GM18508 (cell line): ENCODE measurements around the gene TSEN54.
"Not testable (repeated sequence)": the region's sequence is repeated elsewhere in the genome, so short reads cannot be mapped to it uniquely, and the experiment has no call there.

Experiments
- ATAC-seq: cut with Tn5 transposase; IDR thresholded peaks from one replicate; pipeline ENCODE4 v1.9.1; 2021; ENCODE audit warnings: moderate number of reproducible peaks; ENCODE audit not compliant: insufficient read depth, unreplicated experiment

The TSEN54 gene

DNA sequence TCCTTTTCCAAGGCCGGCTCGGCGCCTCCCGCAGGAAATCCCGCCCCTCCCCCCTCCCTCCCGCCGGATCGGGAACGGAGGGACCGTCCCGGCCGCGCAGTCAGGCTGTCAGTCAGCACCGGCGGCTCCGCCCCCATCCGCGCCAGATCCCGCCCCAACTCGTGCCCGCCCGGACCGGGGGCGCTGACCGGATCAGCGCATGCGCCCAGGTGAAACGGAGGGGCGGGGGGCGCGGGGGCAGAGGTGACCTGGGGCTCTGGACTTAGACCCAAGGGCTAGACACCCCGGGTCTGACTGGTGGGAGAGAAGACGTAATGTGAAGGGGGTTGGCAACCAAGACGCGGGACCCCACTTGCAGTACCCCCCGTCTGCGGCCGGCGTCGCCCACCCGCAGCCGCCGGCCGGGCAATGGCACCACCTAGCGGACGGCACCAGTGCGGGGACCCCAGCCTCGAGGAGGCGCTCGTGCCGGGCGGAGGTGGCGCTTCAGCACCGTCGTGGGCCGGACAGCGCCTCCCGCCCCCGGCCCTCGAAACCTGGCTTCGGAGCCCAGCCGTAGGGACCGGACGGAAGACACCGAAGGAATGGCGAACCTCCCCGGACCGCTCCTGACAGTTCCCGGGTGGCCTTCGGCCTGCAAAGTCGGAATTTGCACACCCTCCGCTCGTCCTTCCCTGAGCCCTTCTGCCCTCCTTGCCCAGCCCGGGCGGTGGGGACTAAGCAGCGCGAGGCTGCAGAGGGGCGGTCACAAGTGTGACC, 653 bp upstream of the TSEN54 start, which contains the start of gene CASKIN2:
TSS of gene CASKIN2 (minus strand) at position 42 of the 759 bp plus-strand sequence. CDS start 1,733 bp downstream, outside the sequence.
- no peak for ATAC-seq

DNA sequence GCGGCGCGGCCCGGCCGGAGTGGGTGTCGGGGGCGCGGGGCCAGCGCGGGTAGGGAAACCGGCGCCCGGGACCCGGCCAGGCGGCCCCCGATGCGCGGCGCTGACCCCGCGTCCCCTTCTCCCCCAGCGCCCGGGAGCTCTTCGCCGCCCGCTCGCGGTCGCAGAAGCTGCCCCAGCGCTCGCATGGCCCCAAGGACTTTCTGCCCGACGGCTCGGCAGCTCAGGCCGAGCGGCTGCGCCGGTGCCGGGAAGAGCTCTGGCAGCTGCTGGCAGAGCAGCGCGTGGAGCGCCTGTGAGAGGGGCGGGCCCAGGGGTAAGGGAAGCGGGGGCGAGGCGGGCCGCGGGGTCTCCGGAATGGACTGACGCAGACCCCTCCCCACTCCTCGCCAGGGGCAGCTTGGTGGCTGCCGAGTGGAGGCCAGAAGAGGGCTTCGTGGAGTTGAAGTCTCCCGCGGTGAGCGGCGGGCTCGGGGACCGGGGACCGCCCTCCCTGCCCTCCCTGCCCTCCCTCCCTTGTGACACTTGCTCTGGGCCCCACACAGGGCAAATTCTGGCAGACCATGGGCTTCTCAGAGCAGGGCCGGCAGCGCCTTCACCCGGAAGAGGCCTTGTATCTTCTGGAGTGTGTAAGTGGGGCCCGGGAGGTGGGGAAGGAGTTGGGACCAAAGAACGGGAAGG, 430 bp downstream of the TSEN54 start:
- ATAC-seq: no peak

DNA sequence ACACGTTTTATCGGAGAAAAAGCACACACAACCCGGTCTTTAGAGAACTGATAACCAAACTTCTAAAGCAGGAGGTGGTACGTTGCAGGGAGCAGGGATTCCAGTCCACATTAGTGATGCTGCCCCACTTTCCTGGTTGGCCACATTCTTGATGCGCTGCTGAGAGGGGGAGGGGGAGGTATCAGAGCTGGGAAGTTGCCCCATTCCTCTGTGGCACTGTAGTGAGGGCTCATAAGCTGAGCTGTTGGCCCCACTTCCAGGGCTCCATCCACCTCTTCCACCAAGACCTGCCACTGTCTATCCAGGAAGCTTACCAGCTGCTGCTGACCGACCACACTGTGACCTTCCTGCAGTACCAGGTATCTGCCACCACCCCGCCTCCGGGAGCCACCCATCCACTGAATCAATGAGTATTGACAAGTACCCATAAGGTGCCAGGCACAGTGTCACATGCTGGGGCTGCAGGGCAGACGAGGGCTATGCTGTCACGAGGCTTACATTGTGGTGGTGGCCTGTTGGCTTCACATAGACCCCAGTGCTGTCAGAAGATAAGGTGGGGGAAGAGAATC, 1.1 kb downstream of the TSEN54 start:
- ATAC-seq: no peak

DNA sequence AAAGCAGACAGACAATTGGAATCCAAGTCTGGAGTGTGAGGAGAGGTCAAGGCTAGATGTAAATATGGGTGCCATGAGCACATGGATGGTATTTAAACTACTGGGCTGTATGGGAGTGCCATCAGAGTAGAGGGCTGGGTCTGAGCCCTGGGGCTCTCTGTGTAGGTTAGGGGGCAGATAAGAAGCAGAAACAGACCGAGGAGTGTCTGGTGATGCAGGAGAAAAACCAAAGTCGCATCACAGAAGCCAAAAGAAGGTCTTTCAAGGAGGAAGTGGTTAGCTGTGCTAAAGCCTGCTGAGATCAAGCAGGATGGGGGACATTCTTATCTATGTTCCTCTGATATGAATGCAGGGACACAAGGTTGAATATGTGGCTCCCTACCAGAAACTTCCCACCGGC, 1.9 kb downstream of the TSEN54 start:
- no peak for ATAC-seq

DNA sequence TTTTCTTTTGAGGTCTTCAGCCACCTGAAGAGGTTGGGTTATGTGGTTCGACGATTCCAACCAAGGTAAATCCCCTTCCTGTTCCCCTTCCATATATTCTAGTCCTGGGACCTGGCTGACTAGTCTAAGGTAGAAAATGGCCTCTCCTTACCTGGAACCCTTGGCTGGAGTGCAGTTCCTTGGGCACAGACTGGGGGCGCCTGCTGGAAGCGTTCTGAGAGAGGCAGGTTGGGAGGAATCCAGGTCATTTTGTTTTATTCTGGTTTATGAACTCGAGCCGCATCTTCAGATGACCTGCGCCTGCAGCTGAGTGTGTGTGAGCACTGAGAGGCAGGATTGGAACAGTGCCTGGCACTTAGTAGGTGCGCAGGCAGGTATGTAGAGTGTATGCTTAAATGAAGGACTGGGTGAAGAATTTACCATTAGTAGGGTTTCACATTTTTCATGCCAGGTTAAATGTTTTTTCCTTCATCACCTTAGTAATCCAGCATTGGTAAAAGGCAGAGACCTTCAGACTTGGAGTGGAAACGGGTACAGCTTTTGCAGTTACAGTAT, 2.7 kb downstream of the TSEN54 start:
- no peak for ATAC-seq

DNA sequence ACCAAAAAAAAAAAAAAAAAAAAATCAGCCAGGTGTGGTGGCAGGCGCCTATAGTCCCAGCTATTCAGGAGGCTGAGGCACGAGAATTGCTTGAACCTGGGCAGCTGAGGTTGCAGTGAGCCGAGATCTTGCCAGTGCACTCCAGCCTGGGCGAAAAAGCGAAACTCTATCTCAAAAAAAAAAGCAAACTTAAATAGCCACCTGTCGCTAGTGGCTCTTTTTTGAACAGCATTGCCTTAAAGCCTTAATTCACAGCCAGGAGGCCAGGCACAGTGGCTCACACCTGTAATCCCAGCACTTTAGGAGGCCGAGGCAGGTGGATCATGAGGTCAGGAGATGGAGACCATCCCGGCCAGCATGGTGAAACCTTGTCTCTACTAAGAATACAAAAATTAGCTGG, 4.1 kb downstream of the TSEN54 start:
- not testable (repeated sequence) for ATAC-seq

DNA sequence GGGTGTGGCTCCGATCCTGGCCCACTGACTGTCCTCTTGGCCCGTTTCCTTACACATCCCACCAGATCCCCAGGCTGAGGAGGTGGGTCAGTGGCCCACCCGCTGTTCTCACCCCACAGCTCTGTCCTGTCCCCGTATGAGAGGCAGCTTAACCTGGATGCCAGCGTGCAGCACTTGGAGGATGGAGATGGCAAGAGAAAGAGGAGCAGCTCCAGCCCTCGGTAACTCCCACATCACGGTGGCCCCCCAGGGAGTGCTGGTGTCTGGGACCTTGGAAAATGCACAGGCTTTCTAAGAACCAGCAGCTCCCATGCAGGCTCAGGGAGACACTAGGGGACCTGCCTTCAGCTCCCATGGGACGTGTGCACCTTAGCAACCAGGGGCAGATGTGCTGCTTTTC, 5.0 kb downstream of the TSEN54 start:
- ATAC-seq: no peak

DNA sequence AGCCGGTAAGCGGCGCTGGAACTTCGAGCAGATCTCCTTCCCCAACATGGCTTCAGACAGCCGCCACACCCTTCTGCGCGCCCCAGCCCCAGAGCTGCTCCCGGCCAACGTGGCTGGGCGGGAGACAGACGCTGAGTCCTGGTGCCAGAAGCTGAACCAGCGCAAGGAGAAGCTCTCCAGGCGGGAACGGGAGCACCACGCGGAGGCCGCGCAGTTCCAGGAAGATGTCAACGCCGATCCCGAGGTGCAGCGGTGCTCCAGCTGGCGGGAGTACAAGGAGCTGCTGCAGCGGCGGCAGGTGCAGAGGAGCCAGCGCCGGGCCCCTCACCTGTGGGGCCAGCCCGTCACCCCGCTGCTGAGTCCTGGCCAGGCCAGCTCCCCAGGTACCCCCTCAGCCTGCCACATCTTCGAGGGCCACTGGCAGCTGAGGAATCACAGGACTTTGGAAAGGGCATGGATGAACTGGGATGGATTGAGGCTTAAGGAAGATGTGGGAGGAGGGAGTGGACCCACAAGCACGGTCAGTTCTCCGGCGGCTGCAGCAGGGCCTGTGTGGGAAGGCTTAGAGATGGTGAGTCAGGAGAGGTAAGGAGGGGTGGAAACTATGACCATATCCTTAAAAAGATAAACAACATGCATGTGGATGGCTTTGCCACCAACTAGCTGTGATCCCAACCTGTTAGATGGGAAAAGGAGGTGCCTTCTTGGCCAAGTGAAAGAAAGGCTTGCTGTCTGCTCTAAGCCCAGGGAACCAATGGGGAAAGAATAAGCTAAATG, 5.8 kb downstream of the TSEN54 start:
- no peak for ATAC-seq

DNA sequence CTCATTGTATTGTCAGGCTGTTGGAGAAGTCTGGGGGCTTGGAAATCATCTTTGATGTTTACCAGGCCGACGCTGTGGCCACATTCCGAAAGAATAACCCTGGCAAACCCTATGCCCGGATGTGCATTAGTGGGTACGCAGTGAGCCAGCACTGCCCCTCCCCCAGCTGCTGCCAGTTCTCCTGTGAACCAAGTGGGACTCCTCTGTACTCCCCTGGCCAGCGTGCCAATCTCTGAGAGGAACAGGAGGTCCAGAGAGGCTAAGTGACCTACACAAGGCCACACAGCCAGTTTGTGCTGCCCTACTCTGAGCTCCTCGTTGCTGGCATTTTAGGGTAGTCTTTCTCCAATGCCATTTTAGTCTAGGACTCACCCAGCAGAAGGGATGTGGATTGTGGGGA, 7.3 kb downstream of the TSEN54 start:
- ATAC-seq: no peak

DNA sequence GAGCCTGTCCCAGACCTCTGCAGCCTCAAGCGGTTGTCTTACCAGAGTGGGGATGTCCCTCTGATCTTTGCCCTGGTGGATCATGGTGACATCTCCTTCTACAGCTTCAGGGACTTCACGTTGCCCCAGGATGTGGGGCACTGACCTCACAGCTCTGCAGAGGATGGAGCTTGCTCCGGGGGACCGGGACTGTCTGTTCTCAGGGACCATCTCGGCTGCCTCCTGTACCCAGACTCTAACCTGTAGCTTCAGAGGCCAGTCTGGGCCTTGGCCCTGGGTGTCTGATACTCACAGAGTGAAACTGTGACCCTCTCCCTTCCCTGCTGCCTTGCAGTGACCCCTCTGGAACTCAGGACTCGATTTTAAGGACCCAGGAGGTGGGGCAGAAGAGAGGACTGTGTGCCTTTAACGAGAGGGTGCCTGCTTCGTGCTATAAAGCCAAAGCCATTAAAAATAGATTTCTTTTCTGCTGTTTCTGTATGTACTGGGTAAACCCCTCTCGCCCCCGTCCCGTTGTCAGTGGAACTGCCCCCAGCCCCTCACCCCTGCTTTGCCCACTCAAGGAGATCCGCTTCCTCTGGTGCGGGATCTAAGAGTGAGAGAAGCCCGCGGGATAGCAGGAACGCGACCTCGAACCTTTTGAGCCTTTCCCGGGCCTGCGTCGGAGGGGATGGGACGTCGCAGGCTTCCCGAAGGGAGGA, 8.1 kb downstream of the TSEN54 start:
- no peak for ATAC-seq

DNA sequence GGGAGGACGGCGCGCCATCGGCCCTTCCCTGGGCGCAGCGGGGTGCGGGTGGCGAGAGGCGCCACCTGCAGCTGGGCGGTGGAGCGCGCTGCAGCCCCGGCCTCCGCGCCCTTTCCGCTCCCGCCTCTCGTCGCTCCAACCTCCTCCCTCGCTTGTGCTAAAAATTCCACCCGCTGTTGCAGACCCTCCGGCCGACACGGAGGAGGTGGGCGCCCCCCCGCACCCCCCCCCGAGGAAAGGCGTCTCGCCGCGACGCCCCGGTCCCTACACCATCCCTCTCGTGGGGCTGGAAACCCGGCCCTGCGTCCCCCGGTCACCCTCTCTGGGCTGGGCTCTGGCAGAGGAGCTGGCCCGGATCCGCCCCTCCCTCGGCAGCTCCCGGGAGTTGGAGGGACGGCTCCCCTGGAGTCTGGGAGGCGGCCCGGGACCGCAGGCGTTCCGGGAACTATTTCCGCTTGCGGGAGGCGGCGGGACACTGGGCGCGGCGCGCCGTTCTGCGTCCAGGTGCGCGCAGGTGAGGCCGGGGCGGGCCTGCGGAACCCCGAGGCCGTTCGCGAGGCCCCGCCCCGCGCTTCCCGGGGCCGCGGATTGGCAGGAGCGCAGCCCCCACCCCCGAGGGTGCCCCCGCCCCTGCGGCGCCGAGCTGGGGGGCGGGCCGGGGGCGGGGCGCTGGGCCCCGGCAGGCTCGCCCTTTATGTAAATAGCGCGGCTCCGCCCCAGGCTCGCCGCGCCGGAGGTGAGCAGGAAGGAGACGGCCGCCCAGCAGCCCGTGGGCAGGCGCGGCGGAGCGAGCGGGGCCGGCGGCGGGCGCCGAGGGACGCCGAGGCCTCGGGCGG, 8.9 kb downstream of the TSEN54 start, which contains the start of gene LLGL2:
TSS of gene LLGL2 (plus strand) at position 728 of the 836 bp plus-strand sequence. CDS start 17,730 bp downstream, outside the sequence.
- ATAC-seq: no peak

DNA sequence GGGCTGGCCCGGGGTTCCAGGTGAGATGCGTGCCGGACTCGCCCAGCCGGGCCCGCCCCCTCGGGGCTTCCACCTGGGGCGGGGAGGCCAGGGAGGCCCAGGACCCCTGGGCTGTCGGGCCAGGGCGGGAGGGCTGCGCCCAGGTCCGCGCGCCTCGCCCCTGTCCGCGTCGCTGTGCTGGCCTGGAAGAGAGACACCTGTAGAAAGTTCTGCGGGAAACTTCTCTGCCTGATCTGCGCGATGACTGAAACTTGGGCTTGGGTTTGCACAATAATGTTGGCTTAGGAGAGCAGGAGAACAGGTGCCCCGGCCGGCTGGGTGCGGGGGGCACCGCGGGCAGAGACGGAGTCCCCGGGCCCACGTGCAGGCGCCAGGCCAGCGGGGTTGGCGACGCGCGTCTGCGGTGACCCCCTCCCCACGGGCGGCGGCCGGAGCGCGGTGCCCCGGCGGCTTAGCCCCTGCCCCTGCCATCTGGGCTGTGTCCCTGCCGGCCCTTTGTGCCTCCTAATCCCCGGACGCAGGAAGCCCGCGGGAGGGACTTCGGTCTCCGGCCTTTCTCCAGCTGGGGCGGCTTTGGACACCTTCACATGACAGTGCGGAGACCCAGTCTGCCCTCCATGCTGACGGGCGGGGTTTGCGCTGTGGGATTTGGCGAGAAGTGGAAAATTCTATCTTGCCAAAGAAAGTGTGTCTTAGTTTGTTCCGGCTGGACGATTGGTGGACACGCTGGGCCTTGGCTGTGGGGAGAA, 9.7 kb downstream of the TSEN54 start:
- ATAC-seq: no peak

DNA sequence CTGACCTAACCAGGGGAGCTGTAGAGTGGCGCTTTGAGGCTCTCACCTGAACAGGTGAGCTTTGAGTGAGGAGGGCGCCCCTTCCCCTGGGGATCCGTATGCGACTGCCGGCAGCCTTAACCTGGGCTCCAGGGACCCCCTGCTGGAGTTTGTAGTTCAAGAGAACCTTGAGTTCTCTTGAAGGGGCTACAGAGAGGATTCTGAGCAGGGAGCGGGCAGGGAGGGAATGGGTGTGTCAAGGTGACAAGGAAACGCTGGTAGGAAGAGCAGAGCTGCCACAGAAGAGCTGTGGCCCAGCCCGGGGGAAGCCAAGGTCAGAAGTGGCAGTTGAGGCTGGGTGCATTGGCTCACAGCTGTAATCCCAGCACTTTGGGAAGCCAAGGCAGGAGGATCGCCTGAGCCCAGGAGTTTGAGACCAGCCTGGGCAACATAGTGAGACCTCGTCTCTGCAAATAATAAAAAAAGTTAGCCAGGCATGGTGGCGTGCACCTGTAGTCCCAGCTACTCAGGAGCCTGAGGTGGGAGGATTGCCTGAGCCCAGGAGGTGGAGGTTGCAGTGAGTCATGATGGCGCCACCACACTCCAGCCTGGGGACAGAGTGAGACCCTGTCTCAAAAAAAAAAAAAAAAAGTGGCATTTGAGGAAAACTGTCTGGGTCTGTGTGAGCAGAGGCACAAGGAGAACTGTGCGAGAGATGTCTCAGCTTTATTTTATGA, 10.4 kb downstream of the TSEN54 start:
- no peak for ATAC-seq

DNA sequence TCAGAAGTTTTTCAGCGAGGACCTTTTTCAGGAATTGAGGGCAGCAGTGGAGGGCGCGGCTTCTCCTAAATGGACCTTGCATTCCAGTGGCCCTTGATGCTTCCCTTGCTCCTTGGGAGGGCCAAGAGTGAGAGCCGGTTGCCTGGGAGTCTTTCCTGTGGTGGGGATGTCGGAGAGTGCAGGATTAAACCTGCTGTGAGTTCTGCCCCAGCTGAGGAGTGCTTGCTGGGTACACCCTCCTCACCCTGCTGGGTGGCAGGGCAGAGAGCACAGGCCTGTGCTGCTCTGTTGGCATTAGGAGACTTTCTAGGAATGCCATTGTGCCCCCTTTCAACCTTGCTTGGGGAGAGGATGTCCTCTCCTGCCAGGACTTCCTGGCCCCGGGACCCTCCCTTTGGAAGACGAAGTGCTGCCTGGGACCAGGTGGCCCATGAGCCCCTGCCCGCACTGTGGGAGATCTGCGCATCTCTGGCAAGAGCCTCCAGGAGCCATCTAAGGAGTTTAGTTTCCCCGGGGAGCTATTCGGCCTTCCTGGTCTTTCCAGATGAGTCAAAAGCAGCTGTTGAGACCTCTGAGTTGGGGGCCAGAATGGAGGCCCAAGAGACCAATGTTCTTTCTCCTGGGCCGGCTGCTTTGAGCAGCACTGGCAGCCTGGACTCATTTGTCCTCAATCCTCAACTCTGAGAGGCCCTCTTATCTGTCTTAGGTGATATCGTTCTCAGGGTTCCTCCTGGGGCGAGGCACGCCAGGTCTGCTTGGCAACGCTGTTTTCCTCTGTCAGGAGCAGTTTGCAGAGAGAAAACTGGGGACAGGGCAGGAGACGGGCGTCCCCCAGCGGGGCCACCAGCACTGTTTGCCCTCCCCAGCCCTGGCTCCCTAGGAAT, 14.8 kb downstream of the TSEN54 start:
- no peak for ATAC-seq

DNA sequence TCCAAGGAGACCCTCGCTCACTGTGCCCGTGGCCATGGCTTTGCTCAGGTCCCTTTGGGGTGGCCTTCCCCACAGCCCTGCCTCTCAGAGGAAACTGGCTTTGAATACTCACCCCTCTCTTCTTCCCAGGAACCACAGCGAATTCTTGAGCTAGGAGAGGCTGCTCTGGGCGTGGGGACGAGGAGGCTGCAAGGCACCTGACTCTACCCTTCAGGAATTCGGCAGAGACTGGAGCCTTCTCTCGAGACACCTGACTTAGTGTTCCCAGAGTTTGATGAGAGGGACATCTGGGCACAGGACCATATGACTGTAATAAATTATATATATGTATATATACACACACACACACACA, 15.4 kb downstream of the TSEN54 start:
- no peak for ATAC-seq

DNA sequence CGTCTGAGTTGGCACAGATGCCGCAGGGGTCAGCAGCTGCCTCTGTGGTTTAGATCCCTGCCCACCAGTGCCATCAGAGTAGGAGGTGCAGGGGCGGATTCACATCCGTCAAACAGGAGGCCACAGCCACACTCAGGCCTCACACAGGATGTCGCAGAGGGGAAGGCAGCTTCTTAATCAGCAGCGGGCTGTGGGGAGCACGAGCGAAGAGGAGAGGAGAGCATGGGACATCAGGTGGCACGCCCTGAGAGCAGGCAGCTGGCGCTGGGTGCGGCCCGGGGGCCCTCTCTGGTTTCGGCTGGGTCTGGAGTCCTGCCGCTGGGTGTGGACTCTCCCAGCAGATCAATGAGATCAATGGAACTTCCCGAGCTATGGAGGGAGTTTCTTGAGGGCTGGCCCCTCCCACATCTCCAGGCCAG, 18.8 kb downstream of the TSEN54 start:
- no peak for ATAC-seq

DNA sequence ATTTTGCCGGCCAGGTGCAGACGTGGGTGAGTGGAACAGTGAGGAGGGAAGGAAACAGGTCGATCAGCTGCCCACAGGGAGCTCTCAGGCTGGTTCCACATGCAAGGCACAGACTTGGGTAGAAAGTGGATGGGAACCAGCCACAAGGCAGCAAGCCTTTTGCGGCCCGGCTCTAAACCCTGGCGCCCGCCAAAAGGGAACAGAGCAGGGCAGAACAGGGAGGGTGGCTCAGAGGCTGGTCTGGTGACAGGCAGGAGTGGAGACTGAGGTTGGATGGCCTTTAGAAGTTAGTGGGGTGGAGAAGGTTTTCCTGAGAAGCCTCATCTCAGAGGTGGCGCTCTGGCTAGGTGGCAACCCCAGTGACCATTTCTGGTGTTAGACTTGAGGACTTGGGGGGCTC, 19.5 kb downstream of the TSEN54 start:
- ATAC-seq: no peak
